Right hindlimb (tissue), 1 donor: ENCODE results near the gene FAM168A.
"Not testable (repeated sequence)": the region's sequence is repeated elsewhere in the genome, so short reads cannot be mapped to it uniquely, and the experiment has no call there.

ENCODE experiments used
- DNase-seq: peaks from one replicate; pipeline ENCODE4 v3.0.0-alpha.2; 2018

FAM168A gene

GRCh38 chr11:73592640-73593039, 5.3 kb downstream of the FAM168A start:
- no peak for DNase-seq

GRCh38 chr11:73591743-73592142, 6.2 kb downstream of the FAM168A start:
- DNase-seq = no peak

DNA sequence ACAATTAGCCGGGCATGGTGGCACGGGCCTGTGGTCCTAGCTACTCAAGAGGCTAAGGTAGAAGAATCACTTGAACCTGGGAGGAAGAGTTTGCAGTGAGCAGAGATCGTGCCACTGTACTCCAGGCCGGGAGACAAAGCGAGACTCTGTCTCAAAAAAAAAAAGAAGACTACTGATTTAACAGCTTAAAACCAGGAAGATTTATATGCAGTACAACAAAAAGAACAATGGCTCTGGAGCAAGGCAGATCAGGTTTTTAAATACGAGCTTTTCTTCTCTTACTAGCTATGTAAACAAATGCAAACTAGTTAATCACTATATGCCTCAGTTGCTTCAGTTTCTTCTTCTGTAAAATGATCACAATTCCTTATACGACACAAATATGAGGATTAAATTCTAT, 6.9 kb downstream of the FAM168A start:
- no peak for DNase-seq

DNA sequence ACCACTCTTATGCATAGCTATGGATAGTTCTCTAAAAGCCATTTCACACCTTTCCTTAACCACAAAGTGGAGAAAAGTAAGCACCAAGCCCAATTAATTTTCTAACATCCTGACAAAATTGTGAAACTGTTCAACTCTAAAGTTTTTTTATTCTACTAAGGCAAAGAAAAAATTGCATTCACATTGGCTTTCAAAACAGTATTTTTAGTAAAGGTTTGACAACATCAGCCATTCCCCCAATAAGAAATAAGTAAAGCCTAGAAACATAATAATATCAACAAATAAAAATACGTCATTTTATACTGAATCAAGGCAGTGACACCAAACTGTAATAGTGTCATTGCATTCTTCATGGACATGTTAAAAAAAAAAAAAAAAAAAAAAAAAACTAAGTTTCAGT, 11.1 kb downstream of the FAM168A start:
- no peak for DNase-seq

GRCh38 chr11:73585834-73586575, 11.9 kb downstream of the FAM168A start:
- no peak for DNase-seq

- DNase-seq = no peak
Measured at GRCh38 chr11:73584831-73585230, 13.1 kb downstream of the FAM168A start.

DNA sequence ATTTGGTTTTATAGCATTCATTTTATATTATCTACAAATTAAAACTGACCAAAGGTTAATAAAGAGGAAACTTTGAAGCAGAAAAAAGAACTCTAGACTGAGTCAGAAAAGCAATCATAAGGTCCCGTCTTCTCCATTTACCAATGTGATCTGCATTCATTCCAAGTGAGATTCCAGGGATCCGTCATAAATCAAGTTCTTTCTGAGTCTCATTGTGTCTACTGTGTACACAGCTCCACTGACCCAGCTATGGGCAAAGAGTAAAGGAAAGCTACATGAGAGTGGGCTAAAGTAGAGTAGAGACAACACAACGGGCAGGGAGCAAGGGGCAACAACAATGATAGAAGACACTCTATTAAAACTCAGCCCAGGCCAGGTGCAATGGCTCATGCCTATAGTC, 15.3 kb downstream of the FAM168A start:
- no peak for DNase-seq

DNA sequence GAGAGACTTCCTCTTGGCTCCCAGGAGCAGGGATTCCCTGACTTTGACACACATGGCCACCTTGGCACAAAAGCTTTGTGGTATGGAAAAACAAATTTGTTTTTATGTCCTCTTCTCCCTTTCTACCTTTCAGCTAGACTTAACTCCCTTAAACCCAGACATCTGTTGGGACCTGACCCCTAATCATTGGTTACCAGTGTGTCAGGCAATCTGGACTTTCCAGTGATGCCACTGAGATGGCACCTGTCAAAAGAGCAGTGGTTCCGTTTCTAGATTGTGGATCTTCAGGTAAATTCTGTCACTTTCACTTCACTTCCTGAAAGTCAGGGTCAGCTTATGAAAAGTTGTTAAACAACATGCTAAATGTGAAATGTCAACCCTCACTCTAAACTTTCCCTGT, 17.2 kb downstream of the FAM168A start:
- DNase-seq = not testable (repeated sequence)

DNA sequence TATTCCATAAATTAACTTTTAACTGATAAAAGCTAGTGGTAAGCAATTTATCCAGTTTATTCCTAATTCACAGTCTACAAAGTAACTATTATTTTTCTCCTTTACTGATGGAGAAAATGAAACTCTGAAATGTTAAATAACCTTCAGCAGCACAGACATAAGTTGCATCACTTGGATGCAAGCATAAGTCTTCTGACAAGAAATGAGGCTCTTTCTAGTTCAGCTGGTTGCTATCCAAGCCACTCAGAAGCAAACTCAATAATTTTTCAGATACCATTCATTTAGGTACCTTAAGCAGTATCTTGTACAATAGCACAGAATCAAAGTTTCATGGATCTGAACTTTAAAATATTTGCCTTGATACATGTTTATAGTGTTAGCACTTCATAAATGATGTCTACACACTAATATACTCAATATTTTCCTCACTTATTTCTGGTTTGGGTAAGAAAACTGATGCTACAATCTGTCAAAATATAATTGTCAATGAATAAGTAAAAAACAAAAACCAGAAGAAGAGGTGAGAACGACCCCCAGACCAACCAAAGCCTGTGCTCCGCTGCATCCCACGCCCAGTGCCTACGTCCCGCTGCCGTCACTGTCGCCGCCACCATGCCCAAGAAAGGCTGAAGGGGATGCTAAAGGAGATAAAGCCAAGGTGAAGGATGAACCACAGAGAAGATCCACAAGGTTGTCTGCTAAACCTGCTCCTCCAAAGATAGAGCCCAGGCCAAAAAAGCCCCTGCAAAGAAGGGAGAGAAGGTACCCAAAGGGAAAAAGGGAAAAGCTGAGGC, 18.1 kb downstream of the FAM168A start:
- DNase-seq = no peak

DNA sequence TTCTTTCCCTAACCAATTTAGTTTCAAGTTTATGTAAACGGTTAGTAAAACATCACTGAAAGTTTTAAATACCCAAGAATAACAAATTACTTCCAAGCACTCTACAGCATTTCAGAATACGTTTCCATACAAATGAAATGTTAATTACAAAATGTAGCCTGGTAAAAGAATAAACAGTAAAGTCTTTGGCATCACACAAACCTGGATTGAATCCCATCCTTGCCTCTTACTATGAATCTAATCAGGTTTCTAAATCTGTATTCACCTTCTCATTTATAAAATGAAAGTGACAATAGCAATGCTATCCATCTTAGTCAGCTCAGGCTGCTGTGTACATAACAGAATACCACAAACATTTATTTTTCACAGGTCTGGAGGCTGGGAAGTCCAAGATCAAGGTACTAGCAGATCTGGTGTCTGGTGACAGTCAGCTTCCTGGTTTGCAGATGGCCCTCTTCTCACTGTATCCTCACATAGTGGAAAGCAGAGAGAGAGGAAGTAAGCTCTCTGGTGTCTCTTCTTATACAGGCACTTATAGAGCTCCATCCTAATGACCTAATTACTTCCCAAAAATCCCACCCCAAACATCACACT, 19.2 kb downstream of the FAM168A start:
- DNase-seq = no peak

- no peak for DNase-seq
Measured at GRCh38 chr11:73577496-73577917, 20.4 kb downstream of the FAM168A start.

DNA sequence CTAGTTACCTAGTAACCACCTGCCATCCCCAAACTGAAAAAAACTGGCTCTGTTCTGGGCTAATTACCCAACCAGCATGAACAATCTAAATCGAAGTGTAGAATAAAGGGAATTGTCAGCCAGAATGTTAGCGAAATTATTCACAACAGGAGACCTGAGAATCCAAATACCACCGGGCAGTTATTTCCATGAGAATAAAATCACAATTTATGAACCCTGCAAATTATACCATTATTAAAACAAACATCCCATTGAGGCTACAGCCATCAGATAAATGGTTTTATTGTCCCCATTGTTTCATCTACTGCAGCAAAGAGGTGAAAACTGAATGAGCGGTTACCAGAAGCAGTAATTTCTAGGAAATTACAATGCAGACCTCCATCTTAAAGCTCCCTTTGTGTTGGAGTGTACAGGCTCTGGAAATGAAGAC, 21.7 kb downstream of the FAM168A start:
- no peak for DNase-seq

GRCh38 chr11:73571982-73572381, 25.9 kb downstream of the FAM168A start:
- DNase-seq = not testable (repeated sequence)

DNA sequence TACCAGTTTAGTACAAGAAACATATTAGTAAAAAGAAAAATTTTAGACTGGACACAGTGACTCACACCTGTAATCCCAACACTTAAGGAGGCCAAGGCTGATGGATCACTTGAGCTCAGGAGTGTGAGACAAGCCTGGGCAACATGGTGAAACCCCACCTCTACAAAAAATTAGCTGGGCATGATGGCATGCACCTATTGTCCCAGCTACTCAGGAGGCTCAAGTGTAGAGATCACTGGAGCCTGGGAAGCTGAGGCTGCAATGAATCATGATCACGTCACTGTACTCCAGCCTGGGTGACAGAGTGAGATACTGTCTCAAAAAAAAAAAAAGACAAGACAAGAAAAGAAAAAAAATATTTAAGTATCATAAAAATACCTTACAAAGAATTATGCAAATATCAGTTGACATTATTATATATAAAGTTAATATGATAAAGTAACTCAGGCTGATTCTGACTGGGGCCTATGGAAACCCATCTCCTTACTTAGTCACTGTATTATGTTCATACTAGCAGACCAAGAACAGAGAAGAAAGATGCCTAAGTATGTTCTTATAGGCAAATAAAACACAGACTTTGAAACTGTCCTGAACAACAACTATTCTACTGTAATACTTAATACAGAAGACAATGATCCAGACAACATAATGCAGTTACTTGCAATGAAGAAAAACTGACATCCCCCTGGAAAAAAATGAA, 27.3 kb downstream of the FAM168A start:
- no peak for DNase-seq

- no peak for DNase-seq
Measured at GRCh38 chr11:73566977-73567755, 30.7 kb downstream of the FAM168A start.

- DNase-seq = no peak
Measured at GRCh38 chr11:73566422-73566821, 31.5 kb downstream of the FAM168A start.

DNA sequence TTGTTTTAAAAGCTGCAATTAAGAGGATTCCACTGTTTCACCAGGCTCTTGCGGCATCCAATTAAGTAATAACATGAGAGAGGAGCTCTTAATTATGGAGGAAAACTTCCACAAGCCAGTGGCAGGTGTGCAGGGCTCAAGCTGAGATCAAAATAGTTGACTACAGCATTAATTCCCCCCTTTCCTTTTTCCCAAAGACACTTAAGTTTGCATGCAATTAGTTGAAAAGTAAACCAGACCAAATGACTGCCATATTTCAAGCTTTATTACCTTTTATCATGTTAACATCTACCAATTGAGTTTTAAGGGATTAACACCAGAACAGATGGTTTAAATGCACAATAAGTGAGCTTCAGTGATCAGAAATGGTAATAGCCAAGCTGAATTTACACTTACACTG, 32.1 kb downstream of the FAM168A start:
- no peak for DNase-seq

DNA sequence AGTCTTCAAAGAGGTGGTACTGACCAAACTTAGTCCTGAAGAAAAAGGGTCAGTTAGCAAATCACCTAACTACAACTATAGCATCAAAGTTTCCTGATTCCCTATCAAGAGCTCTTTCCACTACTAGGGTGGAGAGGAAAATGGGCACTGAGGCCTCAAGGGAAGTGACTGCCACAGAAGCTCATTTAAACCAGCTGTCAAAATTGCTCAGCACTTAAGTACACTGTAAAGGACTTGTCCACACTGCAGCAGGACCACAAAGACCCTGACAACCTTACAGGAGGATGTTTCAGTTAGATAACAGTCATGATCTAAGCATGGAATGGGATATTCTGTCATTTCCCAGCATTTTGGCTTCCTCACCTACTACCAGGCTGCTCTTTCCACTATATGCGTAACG, 33.0 kb downstream of the FAM168A start:
- DNase-seq = no peak

- DNase-seq = no peak
Measured at GRCh38 chr11:73563539-73564200, 34.2 kb downstream of the FAM168A start.

- DNase-seq = no peak
Measured at GRCh38 chr11:73559743-73560142, 38.2 kb downstream of the FAM168A start.

DNA sequence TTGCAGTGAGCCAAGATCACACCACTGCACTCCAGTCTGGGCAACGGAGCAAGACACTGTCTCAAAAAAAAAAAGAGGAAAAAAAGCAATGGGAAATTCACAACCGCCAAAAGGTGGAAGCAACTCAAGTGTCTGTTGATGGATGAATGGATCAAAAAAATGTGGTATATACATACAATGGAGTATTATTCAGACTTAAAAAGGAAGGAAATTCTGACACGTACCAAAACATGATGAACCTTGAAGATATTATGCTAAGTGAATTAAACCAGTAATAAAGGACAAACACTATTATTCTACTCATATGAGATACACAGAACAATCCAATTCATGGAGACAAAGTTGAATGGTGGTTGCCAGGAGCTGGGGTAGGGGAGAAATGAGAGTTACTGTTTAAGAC, 40.9 kb downstream of the FAM168A start:
- DNase-seq = no peak

- no peak for DNase-seq
Measured at GRCh38 chr11:73555615-73556014, 42.3 kb downstream of the FAM168A start.
